Stimulated activated naive B cell treated with anti-CD40 and anti-IgM and Interleukin-4, amounts not matched to agents 10 μg/mL and 1 μg/mL and 100 μg/mL, for 72 hours (primary cell): ENCODE data around the gene EP400.

Experiments used
- ATAC-seq, 2 donors: fragments of 150-1000 bp; cut with Tn5 transposase; replicated peaks; 2 replicates each; pipeline ENCODE4 v1.10.0; 2021; ENCODE audit warnings: moderate library complexity in 1 of 2
- DNase-seq: peaks from one replicate; pipeline ENCODE4 v3.0.0; 2021
- H3K27ac Mint-ChIP-seq: one replicate; pipeline ENCODE4 v1.8.0; 2022; ENCODE audit warnings: mild to moderate bottlenecking, mixed read lengths
- H3K27me3 Mint-ChIP-seq, 2 donors: one replicate each; pipeline ENCODE4 v1.8.0; 2022; ENCODE audit warnings: mixed read lengths in 2 of 2
- H3K36me3 Mint-ChIP-seq, 2 donors: one replicate each; pipeline ENCODE4 v1.8.0; 2022; ENCODE audit warnings: mixed read lengths in 2 of 2, mild to moderate bottlenecking in 1 of 2
- H3K4me1 Mint-ChIP-seq, 2 donors: one replicate each; pipeline ENCODE4 v1.8.0; 2022; ENCODE audit warnings: mixed read lengths in 2 of 2, mild to moderate bottlenecking in 1 of 2
- H3K4me3 Mint-ChIP-seq, 2 donors: one replicate each; pipeline ENCODE4 v1.8.0; 2022; ENCODE audit warnings: mild to moderate bottlenecking in 2 of 2, mixed read lengths in 2 of 2, moderate library complexity in 1 of 2
- H3K9me3 Mint-ChIP-seq, 2 donors: one replicate each; pipeline ENCODE4 v1.8.0; 2022; ENCODE audit warnings: mixed read lengths in 2 of 2, mild to moderate bottlenecking in 1 of 2

EP400 gene

GRCh38 chr12:131988054-131988796, 38.5 kb downstream of the EP400 start:
- H3K36me3 Mint-ChIP-seq = peaks cover 55% of the 10 kb centered on the region in 2 donors
- ATAC-seq = no peak
- H3K4me3 Mint-ChIP-seq = no peak overlapping the region
- H3K4me1 Mint-ChIP-seq = peaks cover 0 to 3% of the 10 kb centered on the region in 2 donors
- no peaks in the 10 kb centered on the region for H3K27me3 Mint-ChIP-seq
- no peak for DNase-seq
- no peaks in the 10 kb centered on the region for H3K9me3 Mint-ChIP-seq
- H3K27ac Mint-ChIP-seq = no peak overlapping the region

GRCh38 chr12:131989021-131989420, 39.3 kb downstream of the EP400 start:
- no peak overlapping the region for H3K27ac Mint-ChIP-seq

DNA sequence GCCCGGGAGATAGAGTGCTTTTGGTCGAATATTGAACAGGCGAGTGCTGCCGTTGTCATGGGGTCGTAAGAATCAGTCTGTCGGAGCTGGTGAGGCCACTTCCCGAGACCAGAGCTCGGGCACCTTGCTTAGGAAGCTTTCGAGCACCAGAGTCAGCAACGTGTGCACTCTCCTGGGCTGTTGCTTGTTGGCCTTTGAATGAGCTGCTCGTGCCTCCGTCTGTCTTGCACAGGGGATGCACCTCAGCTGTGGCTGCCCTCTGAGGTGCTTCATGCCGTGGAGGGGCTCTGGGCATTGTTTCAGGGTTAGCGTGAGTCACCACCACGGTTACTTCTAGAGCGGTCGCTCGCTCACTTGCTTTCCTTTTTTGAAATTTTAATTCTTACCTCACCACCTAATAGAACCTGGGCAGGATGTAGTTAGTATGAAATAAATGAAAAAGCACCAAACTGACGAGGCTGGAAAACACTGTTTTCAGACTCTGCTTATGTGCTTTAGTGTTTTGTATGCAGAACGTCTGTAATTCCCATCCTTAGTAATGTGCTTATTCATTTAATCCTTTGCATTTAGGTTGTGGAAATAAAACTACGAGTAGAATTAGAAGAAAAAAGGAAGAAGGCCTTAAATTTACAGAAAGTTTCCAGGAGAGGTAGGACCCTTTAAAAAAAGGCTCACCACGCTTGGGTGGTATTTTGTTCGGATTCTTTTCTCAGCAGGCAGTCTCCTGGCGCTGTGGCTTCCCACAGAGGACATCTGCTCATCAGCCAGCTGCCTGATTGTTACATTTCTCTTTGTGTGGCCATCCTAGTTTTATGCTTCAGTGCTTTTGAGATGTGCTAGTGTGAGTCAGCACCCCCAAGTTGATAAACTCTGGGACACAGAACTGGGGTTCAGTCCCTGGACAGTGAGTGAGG, 40.6 kb downstream of the EP400 start:
- ATAC-seq = no peak
- Mint-ChIP-seq H3K27me3 (no peaks in the 10 kb centered on the region), H3K36me3 (peaks cover 64 to 75% of the 10 kb centered on the region in 2 donors), H3K27ac (no peak overlapping the region), H3K4me3 (no peak overlapping the region), H3K9me3 (no peaks in the 10 kb centered on the region), H3K4me1 (peaks cover 0 to 8% of the 10 kb centered on the region in 2 donors)
- DNase-seq = no peak

More at GRCh38 chr12:131989021-131989420, 39.3 kb downstream of the EP400 start:
- Mint-ChIP-seq H3K4me3 (no peak overlapping the region), H3K36me3 (peaks cover 62 to 63% of the 10 kb centered on the region in 2 donors), H3K4me1 (peaks cover 0 to 5% of the 10 kb centered on the region in 2 donors), H3K27me3 (no peaks in the 10 kb centered on the region), H3K9me3 (no peaks in the 10 kb centered on the region)
- ATAC-seq (no peak), DNase-seq (no peak)

GRCh38 chr12:131990980-131991305, 41.2 kb downstream of the EP400 start:
- Mint-ChIP-seq H3K36me3 (peaks cover 64 to 75% of the 10 kb centered on the region in 2 donors), H3K4me1 (peaks cover 0 to 8% of the 10 kb centered on the region in 2 donors), H3K27me3 (no peaks in the 10 kb centered on the region), H3K27ac (no peak overlapping the region), H3K4me3 (no peak overlapping the region), H3K9me3 (no peaks in the 10 kb centered on the region)
- DNase-seq (no peak), ATAC-seq (no peak)

DNA sequence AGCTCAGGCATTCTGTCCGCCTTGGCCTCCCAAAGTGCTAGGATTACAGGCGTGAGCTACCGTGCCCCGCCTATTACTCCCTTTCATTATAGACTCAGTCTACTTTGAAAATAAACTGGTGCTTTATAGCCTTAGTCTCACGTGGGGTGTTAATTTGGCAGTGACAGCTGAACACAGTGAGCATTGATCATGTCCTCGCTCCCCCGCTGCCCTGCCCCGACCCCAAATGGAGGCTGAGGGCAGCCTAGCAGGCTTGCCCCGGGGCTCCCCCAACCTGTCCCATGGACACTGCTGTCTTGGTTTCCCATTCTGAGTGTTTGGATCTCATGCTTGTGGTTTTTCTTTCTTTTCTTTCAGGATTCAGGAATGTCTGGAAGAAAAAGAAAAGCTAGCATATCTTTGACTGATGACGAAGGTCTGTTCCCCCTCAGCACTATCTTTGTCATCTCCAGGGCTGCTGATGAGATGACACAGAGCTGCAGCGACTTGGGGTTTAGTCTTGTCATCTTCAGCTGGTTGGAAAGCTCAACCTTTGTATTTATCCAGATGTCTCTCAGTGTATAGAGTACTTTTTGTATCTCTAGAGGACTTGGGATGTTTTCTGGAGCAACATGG, 42.2 kb downstream of the EP400 start:
- H3K27me3 Mint-ChIP-seq = no peaks in the 10 kb centered on the region
- peaks cover 0 to 8% of the 10 kb centered on the region in 2 donors for H3K4me1 Mint-ChIP-seq
- H3K36me3 Mint-ChIP-seq = peaks cover 62 to 70% of the 10 kb centered on the region in 2 donors
- H3K27ac Mint-ChIP-seq = no peak overlapping the region
- ATAC-seq (no peak), DNase-seq (no peak)
- no peak overlapping the region for H3K4me3 Mint-ChIP-seq
- H3K9me3 Mint-ChIP-seq = no peaks in the 10 kb centered on the region

GRCh38 chr12:131994589-131994988, 44.8 kb downstream of the EP400 start:
- no peaks in the 10 kb centered on the region for H3K9me3 Mint-ChIP-seq
- peaks cover 0 to 5% of the 10 kb centered on the region in 2 donors for H3K4me1 Mint-ChIP-seq
- H3K27me3 Mint-ChIP-seq = no peaks in the 10 kb centered on the region
- no peak overlapping the region for H3K27ac Mint-ChIP-seq
- ATAC-seq (no peak), DNase-seq (no peak)
- no peak overlapping the region for H3K4me3 Mint-ChIP-seq
- peaks cover 51 to 59% of the 10 kb centered on the region in 2 donors for H3K36me3 Mint-ChIP-seq

GRCh38 chr12:132000286-132000872, 50.6 kb downstream of the EP400 start:
- H3K27me3 Mint-ChIP-seq = no peaks in the 10 kb centered on the region
- no peaks in the 10 kb centered on the region for H3K9me3 Mint-ChIP-seq
- DNase-seq = no peak
- H3K27ac Mint-ChIP-seq = no peak overlapping the region
- no peaks in the 10 kb centered on the region for H3K4me1 Mint-ChIP-seq
- H3K4me3 Mint-ChIP-seq = no peak overlapping the region
- peaks cover 22 to 35% of the 10 kb centered on the region in 2 donors for H3K36me3 Mint-ChIP-seq
- no peak for ATAC-seq

DNA sequence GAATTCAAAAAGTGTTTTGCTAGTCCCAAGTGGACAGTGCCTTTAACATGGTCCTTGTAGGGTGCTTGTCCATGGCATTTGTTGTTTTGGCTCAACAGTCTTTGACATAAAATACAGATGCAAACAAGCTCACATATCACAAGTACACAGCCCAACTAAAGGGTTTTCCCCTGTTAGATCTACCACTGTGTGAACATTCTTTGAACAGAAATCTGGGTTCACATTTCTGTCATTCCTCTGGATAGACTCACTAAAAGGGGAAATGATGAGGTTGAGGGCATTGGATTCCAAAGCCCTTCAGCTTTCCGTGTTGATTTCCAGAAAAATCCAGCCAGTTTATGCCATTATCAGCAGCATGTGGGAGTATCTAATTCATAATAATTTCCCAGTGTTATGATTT, 54.1 kb downstream of the EP400 start:
- no peaks in the 10 kb centered on the region for H3K27me3 Mint-ChIP-seq

GRCh38 chr12:132004946-132005345, 55.2 kb downstream of the EP400 start:
- H3K4me1 Mint-ChIP-seq = no peaks in the 10 kb centered on the region
- H3K27ac Mint-ChIP-seq = no peak overlapping the region
- H3K36me3 Mint-ChIP-seq = peaks cover 34 to 45% of the 10 kb centered on the region in 2 donors
- no peaks in the 10 kb centered on the region for H3K27me3 Mint-ChIP-seq
- DNase-seq = no peak
- no peaks in the 10 kb centered on the region for H3K9me3 Mint-ChIP-seq
- H3K4me3 Mint-ChIP-seq = no peak overlapping the region
- no peak for ATAC-seq

More for the DNA sequence above, 54.1 kb downstream of the EP400 start:
- peaks cover 34 to 44% of the 10 kb centered on the region in 2 donors for H3K36me3 Mint-ChIP-seq
- H3K27ac Mint-ChIP-seq = no peak overlapping the region
- no peaks in the 10 kb centered on the region for H3K9me3 Mint-ChIP-seq
- no peaks in the 10 kb centered on the region for H3K4me1 Mint-ChIP-seq
- ATAC-seq (no peak), DNase-seq (no peak)
- no peak overlapping the region for H3K4me3 Mint-ChIP-seq

DNA sequence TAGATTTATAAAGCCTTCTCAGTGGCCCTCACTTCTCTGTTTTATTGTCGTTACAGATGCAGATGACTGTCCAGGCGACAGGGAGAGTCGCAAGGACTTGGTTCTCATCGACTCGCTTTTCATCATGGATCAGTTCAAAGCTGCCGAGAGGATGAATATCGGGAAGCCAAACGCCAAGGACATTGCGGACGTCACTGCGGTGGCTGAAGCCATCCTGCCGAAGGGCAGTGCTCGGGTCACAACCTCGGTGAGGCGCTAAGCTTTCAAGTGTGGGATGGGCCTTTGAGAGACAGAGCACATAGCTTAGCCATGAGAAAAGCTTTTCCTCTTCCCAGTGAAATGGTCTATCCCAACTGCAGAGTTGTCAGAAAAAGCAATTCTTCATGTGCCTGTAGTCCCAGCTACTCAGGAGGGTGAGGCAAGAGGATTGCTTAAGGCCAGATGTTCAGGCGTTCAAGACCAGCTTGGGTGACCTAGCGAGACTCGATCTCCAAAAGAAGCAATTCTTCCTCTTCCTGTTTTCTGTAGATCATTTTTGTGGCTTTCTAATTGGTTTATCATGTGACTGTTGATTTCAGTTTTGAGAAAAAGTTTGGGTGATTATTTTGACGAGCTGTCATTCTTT, 56.4 kb downstream of the EP400 start:
- DNase-seq = no peak
- Mint-ChIP-seq H3K27me3 (no peaks in the 10 kb centered on the region), H3K36me3 (peaks cover 35 to 47% of the 10 kb centered on the region in 2 donors), H3K4me3 (no peak overlapping the region), H3K9me3 (no peaks in the 10 kb centered on the region), H3K27ac (no peak overlapping the region), H3K4me1 (no peaks in the 10 kb centered on the region)
- ATAC-seq = no peak

GRCh38 chr12:132007041-132007440, 57.3 kb downstream of the EP400 start:
- peaks cover 34 to 46% of the 10 kb centered on the region in 2 donors for H3K36me3 Mint-ChIP-seq
- no peak for ATAC-seq
- no peaks in the 10 kb centered on the region for H3K9me3 Mint-ChIP-seq
- H3K27me3 Mint-ChIP-seq = no peaks in the 10 kb centered on the region
- no peak overlapping the region for H3K27ac Mint-ChIP-seq
- H3K4me3 Mint-ChIP-seq = no peak overlapping the region
- no peaks in the 10 kb centered on the region for H3K4me1 Mint-ChIP-seq
- DNase-seq = no peak

GRCh38 chr12:132009336-132009859, 59.7 kb downstream of the EP400 start:
- no peaks in the 10 kb centered on the region for H3K4me1 Mint-ChIP-seq

GRCh38 chr12:132012919-132013568, 63.3 kb downstream of the EP400 start:
- Mint-ChIP-seq H3K27me3 (no peaks in the 10 kb centered on the region), H3K4me1 (peaks cover 0 to 2% of the 10 kb centered on the region in 2 donors), H3K27ac (no peak overlapping the region), H3K9me3 (no peaks in the 10 kb centered on the region), H3K36me3 (peaks cover 45 to 72% of the 10 kb centered on the region in 2 donors), H3K4me3 (no peak overlapping the region)
- ATAC-seq = no peak
- no peak for DNase-seq

More at GRCh38 chr12:132009336-132009859, 59.7 kb downstream of the EP400 start:
- DNase-seq = no peak
- no peaks in the 10 kb centered on the region for H3K9me3 Mint-ChIP-seq
- H3K27me3 Mint-ChIP-seq = no peaks in the 10 kb centered on the region
- no peak overlapping the region for H3K27ac Mint-ChIP-seq
- no peak overlapping the region for H3K4me3 Mint-ChIP-seq
- H3K36me3 Mint-ChIP-seq = peaks cover 35 to 53% of the 10 kb centered on the region in 2 donors
- ATAC-seq = no peak
